Measurements from ENCODE around the gene FAM131B.

The FAM131B gene

DNA sequence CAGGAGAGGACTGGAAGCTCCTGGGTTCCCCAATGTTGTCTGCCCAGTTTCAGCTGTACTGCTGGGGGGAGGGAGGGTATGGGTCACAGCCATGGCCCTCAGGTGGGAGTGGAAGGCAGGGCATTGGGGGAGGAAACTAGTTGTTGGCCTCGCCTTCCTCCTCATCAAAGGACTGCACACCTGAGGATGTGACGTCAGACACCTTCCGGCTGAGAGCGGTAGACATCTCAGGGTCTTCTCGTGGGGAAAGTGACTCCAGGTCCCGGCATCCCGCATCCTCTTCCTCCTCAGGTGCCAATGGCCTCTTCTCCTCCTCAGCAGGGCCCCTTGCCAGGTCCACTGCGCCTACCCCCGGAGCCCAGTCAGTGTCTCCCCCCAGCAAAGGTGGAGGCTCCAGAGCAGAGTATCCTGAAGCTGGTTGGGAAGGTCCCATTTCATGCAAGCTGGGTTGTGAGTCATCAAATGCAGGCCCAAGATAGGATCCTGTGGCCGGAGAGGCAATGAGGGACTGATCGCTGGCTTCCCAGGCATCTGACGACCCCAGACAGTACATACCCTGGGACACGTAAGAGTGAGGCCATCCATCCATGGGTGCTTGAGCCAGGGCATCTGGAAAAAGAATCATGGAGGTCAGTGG lies 6.0 kb downstream of the FAM131B start:
- DNase-seq: no peak

- no peak for DNase-seq
Measured at GRCh38 chr7:143355450-143356385, 6.8 kb downstream of the FAM131B start.

GRCh38 chr7:143354965-143355364 lies 7.5 kb downstream of the FAM131B start:
- no peak for DNase-seq

DNA sequence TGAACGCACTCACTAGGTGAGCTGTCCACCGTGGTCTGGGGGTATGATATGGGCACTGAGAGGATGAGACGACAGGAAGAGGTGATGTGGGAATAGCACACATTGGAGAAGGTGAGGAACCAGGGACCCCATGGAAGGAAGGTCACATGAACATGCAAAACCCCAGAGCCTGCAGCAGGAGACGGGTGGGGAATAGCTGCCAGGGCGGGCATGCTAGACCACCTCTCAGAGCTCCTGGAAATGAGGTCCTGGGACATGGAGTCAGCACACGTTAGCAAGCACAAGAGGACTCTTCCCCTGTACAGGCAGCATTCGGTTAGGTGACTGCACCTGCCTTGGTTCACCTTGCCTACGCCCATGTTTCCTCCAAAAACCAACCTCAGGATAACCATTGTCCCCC lies 8.1 kb downstream of the FAM131B start:
- DNase-seq: no peak

DNA sequence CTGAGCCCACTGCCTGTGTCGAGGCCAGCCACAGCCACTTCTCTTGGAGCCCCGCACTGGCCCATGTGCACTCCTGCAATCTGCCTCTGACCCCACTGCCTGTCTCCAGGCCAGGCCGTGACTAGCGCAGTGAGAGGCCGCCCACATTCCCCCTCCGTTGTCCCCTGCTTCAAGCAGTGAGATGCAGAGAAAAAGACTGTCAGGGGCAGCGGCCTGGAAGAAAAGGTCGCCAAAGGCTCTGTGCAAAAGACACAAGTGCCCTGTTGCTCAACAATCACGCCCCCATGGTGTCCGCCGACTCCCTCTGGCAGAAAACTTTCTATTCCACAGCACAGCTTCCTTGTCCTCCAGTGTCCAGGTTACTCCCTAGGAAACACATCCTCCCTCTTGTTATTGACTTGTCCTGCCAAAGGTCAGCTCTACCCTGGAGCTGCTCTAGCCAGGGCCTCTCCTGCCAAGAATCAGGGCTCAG lies 9.9 kb downstream of the FAM131B start:
- no peak for DNase-seq

- no peak for DNase-seq
Measured at GRCh38 chr7:143351574-143351973, 10.9 kb downstream of the FAM131B start.

DNA sequence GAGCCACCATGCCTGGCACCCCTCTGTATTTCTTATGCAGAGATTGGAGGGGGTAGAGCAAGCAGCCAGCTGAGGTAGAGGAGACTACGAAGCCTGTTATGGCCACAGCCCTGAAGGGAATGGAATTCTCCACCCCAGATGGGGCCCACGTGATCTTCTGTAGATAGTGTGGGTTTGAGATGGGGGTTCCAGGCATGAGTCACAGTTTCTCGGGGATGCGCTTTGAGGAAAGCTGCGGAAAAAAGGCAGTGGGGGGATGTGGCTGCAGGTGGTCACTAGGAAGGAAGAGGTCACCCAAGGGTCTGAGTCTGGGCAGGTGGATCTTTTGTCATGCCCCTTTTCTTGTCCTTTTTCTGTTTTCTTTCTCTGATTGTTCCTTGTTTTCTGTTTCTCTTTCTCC lies 11.5 kb downstream of the FAM131B start:
- no peak for DNase-seq

DNA sequence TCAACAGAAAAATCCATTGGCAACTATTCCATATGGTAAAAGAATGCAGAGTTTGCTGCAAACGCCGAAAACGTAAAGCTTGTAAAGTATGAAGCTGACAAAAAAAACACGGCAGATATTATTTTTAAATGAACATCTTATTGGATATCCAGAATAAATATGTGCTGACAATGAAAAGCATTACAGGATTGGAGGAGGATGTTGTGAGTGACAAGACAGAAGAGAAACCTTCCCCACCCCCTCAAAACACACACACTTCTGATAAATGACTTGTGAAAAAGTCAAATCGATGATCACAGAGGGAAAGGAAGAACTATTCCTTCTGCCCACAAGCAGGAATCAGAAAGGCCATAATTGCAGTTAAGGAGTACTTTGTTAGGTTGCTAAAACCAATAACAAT lies 14.6 kb downstream of the FAM131B start:
- DNase-seq: no peak

DNA sequence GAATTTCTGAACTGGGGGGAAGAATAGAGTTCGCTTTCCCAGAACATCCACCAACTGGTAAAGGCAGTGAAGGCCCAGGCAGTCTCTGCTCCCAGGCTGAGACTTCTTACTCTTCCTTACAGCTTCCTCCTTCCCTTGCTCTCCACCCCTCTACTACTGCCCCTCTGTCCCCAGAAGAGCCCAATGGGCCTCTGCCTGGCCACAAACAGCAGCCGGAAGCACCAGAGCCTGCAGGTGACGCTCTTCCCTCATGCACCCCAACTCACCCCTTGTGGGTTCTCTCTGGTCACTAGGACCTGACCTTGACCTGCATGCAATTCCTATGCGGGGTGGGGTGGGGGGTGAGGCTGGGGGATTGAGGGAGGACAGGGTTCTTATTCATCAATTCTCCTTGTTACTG lies 16.5 kb downstream of the FAM131B start:
- DNase-seq: no peak

- DNase-seq: peak; percentile 62
Measured at GRCh38 chr7:143345428-143345900, 17.0 kb downstream of the FAM131B start.

- DNase-seq: no peak
Measured at GRCh38 chr7:143343596-143343995, 18.9 kb downstream of the FAM131B start.

- no peak for DNase-seq
Measured at GRCh38 chr7:143341842-143342241, 20.7 kb downstream of the FAM131B start.

- no peak for DNase-seq
Measured at GRCh38 chr7:143337216-143337615, 25.3 kb downstream of the FAM131B start.

GRCh38 chr7:143334244-143334643 lies 28.3 kb downstream of the FAM131B start:
- no peak for DNase-seq

DNA sequence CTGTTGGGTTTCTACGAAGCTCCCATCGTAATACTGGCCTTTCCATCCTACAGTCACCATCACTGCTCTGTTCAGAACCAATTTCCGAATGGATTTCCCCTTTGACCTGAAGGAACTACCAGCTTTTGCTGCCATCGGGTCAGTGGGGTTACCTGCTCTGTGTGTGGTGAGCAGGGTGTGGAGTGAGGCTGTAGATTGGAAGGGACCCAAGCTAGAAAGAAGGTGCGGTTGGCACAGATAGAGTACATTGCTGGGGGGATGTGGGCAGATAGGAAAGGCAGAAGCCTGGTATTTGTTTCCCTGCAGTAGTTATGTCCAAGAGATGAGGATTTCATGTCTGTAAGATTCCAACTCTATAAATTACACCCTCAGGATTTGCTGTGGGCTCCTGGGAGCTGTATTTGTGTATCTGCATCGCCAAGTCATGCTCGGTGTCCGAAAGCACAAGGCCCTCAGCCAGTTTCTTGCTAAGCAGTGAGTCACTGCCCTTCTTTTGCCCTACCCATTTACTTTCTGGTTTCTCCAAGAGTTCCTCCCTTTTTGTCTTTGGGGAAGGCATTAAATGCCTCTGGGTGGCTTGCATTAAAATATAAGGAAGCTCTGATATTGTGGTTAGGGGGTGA lies 31.2 kb downstream of the FAM131B start:
- DNase-seq: no peak

GRCh38 chr7:143329471-143330170 lies 32.9 kb downstream of the FAM131B start:
- DNase-seq: no peak

DNA sequence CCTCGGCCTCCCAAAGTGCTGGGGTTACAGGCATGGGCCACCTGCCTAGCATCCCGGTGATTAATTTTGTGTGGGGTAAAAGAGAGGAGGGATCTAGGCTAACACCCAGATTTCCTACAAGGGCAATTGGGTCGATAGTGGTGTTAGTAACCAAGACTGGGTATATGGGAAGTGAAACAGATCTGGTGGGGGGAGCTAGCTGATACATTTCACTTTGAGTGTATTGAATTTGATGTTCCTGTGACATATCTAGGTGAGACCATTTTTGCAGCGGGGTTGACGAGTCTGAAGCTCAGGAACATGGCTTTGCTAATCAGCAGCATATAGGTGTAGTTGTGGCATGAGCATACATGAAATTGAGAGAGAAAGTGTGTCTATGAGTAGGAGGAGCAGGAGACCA lies 34.6 kb downstream of the FAM131B start:
- DNase-seq: no peak

DNA sequence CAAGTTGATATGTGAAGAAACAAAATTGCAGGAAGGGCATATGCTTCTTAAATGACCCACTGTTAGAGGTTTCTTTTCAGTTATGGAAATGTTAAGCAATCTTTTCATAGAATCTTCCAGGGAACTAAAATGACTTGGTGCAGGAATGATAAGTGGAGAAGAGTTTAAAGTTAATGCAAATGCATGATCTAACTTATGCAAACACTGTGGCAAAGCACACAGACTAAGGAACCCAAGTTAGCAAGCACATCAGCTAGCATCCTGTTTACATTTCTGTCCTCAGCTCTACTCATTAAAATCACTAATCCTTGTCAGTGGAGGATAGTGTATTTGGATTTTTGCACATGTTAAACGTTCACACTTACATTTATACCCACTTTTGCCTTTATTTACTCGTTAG lies 37.3 kb downstream of the FAM131B start:
- DNase-seq: no peak

- DNase-seq: no peak
Measured at GRCh38 chr7:143323653-143324052, 38.9 kb downstream of the FAM131B start.

- DNase-seq: no peak
Measured at GRCh38 chr7:143322760-143323633, 39.5 kb downstream of the FAM131B start.

DNA sequence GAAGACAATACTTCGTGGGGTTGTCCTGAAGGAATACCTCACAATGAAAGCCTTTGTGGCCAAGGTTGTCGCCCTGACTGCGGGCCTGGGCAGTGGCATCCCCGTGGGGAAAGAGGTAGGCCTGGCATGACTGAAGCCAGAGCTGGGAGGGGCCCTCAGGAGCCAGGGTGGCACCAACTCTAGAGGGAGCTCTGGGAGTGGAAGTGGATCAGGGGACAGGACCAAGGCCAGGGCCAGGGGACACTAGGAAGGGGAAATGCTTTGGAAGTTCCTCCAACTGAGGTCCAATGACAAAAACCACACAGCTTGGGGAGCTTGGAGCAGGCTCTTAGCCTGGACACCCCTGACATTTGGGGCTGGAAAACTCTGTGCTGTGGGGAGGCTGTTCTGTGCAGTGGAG lies 40.8 kb downstream of the FAM131B start:
- no peak for DNase-seq

- DNase-seq: no peak
Measured at GRCh38 chr7:143321242-143321641, 41.3 kb downstream of the FAM131B start.

Measured in activated CD4-positive, alpha-beta T cell treated with anti-CD3 and anti-CD28 coated beads, Interleukin-2, amount 50 U/mL, for 1 hour (primary cell).